ENCODE data around the gene KIF26A.

KIF26A gene

GRCh38 chr14:104176611-104177010 lies 38.2 kb downstream of the KIF26A start:
- no peak for DNase-seq (ENCODE audit: low read depth)
- no peak overlapping the region for H3K4me3 ChIP-seq (ENCODE audit: low read depth, low read length)

GRCh38 chr14:104177411-104177810 lies 39.0 kb downstream of the KIF26A start:
- DNase-seq (ENCODE audit: low read depth), result no peak
- TF ChIP-seq CTCF (conservative IDR thresholded peaks at IDR 0.05; ENCODE audit: low read depth, low read length), result no peak
- no peak overlapping the region for H3K4me3 ChIP-seq (ENCODE audit: low read depth, low read length)

More at GRCh38 chr14:104176611-104177010, 38.2 kb downstream of the KIF26A start:
- TF ChIP-seq CTCF (conservative IDR thresholded peaks at IDR 0.05; ENCODE audit: low read depth, low read length), result no peak

GRCh38 chr14:104178279-104178678 lies 39.9 kb downstream of the KIF26A start:
- TF ChIP-seq CTCF (conservative IDR thresholded peaks at IDR 0.05; ENCODE audit: low read depth, low read length), result no peak
- no peak for DNase-seq (ENCODE audit: low read depth)
- H3K4me3 ChIP-seq (ENCODE audit: low read depth, low read length), result no peak overlapping the region

GRCh38 chr14:104179126-104179525 lies 40.7 kb downstream of the KIF26A start:
- no peak for DNase-seq (ENCODE audit: low read depth)
- TF ChIP-seq CTCF (conservative IDR thresholded peaks at IDR 0.05; ENCODE audit: low read depth, low read length), result no peak
- no peak overlapping the region for H3K4me3 ChIP-seq (ENCODE audit: low read depth, low read length)

GRCh38 chr14:104179564-104180129 lies 41.3 kb downstream of the KIF26A start:
- no peak for DNase-seq (ENCODE audit: low read depth)
- TF ChIP-seq CTCF (conservative IDR thresholded peaks at IDR 0.05; ENCODE audit: low read depth, low read length), result no peak
- no peak overlapping the region for H3K4me3 ChIP-seq (ENCODE audit: low read depth, low read length)

GRCh38 chr14:104180561-104181165 lies 42.3 kb downstream of the KIF26A start:
- no peak overlapping the region for H3K4me3 ChIP-seq (ENCODE audit: low read depth, low read length)
- TF ChIP-seq CTCF (conservative IDR thresholded peaks at IDR 0.05; ENCODE audit: low read depth, low read length), result no peak
- no peak for DNase-seq (ENCODE audit: low read depth)

Measured in choroid plexus epithelial cell (primary cell).